ENCODE results near the gene SCRN2. TPM values are rescaled to one million over a fixed set of nuclear protein-coding genes. Genes with fewer than 3 reads are reported as not detected.

Gene SCRN2
- total and polyA plus RNA-seq, 2 of the 13 experiments (the other 11 are each of a cell fraction or from before 2014, with no cell fraction given) = 21.7 to 29.5 TPM

GRCh38 chr17:47850692-47851573, 9.9 kb upstream of the SCRN2 start, which contains the start of gene SP6 (continued):
- TF ChIP-seq ZBTB40 (IDR thresholded peaks at IDR 0.05) = no peak
- TF ChIP-seq ZBTB40 (CRISPR knock-in tag; IDR thresholded peaks at IDR 0.05) = peak; percentile 27
- TF ChIP-seq NFKBIZ (CRISPR knock-in tag; IDR thresholded peaks at IDR 0.05) = 0 out of 2 replicates have a peak, but pooled peaks have one; percentile 41
- no peak for TF ChIP-seq HNRNPUL1 (IDR thresholded peaks at IDR 0.05; ENCODE audit: low read depth, low read length)
- peak; percentile 35; the same call in 1 of the 2 replicates for TF ChIP-seq PHF8 (CRISPR knock-in tag; IDR thresholded peaks at IDR 0.05)
- TF ChIP-seq POGK (CRISPR knock-in tag; conservative IDR thresholded peaks at IDR 0.05) = peak; percentile 85; the same call in 1 of the 2 replicates
- TF ChIP-seq E2F1 (CRISPR knock-in tag; IDR thresholded peaks at IDR 0.05) = no peak
- TF ChIP-seq RFX3 (CRISPR knock-in tag; IDR thresholded peaks at IDR 0.05) = no peak
- TF ChIP-seq ZNF530 (CRISPR knock-in tag; IDR thresholded peaks at IDR 0.05; ENCODE audit: low read depth) = 0 out of 2 replicates have a peak, but pooled peaks have one; percentile 66
- TF ChIP-seq ETV6 (CRISPR knock-in tag; conservative IDR thresholded peaks at IDR 0.05) = no peak; the same call in 1 of the 2 replicates
- TF ChIP-seq FOXO1 (CRISPR knock-in tag; IDR thresholded peaks at IDR 0.05) = peak; percentile 61; the same call in 1 of the 2 replicates
- peak; percentile 47; the same call in 1 of the 2 replicates for TF ChIP-seq ZSCAN12 (CRISPR knock-in tag; IDR thresholded peaks at IDR 0.05)
- TF ChIP-seq RBM22 (optimal IDR thresholded peaks at IDR 0.05; ENCODE audit: low read length) = no peak
- TF ChIP-seq ZNF841 (CRISPR knock-in tag; IDR thresholded peaks at IDR 0.05; ENCODE audit: borderline replicate concordance) = no peak
- TF ChIP-seq ISL2 (CRISPR knock-in tag; IDR thresholded peaks at IDR 0.05) = peak; percentile 20; the same call in 1 of the 2 replicates
- no peak for TF ChIP-seq KLF13 (CRISPR knock-in tag; IDR thresholded peaks at IDR 0.05)
- no peak for TF ChIP-seq ZNF737 (CRISPR knock-in tag; IDR thresholded peaks at IDR 0.05; ENCODE audit: borderline replicate concordance)
- TF ChIP-seq RNF2 (conservative IDR thresholded peaks at IDR 0.05; ENCODE audit: low read depth) = peak; percentile 80

All from HepG2 (cell line).